ENCODE data around the gene COPS7A.

DNA sequence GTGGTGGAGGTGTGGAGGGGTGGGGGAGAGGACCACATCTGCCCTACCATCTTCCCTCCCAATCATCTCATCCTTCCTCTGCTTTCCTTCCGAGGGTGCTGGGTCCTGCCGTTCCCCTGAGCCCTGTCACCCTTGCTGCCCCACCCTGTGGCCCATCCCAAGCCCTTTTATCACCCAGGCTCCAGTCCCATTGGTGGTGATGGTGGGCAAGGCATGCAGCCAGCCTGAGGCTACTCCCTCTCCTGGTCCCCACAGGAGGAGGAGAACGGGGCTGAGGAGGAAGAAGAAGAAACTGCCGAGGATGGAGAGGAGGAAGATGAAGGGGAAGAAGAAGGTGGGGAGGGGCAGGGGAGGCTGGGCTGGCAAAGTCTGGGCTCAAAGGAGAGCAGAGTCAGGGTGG, 45.8 kb downstream of the COPS7A start:
- TF ChIP-seq, protein P1, sequence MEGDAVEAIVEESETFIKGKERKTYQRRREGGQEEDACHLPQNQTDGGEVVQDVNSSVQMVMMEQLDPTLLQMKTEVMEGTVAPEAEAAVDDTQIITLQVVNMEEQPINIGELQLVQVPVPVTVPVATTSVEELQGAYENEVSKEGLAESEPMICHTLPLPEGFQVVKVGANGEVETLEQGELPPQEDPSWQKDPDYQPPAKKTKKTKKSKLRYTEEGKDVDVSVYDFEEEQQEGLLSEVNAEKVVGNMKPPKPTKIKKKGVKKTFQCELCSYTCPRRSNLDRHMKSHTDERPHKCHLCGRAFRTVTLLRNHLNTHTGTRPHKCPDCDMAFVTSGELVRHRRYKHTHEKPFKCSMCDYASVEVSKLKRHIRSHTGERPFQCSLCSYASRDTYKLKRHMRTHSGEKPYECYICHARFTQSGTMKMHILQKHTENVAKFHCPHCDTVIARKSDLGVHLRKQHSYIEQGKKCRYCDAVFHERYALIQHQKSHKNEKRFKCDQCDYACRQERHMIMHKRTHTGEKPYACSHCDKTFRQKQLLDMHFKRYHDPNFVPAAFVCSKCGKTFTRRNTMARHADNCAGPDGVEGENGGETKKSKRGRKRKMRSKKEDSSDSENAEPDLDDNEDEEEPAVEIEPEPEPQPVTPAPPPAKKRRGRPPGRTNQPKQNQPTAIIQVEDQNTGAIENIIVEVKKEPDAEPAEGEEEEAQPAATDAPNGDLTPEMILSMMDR (conservative IDR thresholded peaks at IDR 0.05): no peak
- TF ChIP-seq ZFX (IDR thresholded peaks at IDR 0.05): no peak

Data from C4-2B (cell line).